ENCODE data around the gene MBP.

DNA sequence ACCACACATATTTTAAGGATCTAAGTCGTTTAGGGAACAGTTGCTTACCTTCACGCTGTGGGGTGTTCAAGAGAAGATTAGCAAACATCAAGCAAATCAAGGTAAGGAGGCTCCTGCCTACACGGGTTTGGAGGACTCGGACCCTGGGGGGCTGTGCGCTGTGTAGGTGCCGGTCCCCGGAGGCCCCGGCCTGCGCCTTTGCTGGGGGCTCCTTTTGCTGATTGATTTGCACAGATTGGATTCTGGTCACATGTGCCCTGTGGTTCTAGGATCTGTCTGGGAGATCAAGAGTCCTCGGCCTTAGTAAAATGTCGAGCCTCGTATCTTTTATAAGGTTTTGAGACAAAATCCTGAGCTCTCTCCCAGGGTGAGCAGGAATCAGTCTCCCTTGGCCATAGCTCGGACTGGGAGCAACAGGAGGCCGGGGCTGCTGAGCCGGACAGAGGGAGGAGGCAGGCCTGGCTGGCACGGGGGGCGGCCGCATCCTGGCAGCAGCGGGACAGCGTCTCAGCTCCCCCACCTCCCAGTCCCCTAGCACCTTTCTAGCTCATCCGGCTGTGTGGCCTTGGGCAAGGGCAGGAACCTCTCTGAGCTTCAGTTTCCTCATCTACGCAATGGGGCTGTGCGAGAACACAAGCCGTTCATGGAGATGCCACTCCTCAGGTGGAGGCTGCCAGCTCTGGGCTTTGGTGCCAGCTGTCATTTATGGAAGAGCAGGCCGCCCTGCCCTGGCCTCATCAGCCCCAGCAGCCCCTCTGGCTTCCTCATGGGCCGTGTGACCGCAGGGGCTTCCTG lies 147.2 kb downstream of the MBP start:
- no peak for TF ChIP-seq POLR2A (IDR thresholded peaks at IDR 0.05)
- TF ChIP-seq, protein P1, sequence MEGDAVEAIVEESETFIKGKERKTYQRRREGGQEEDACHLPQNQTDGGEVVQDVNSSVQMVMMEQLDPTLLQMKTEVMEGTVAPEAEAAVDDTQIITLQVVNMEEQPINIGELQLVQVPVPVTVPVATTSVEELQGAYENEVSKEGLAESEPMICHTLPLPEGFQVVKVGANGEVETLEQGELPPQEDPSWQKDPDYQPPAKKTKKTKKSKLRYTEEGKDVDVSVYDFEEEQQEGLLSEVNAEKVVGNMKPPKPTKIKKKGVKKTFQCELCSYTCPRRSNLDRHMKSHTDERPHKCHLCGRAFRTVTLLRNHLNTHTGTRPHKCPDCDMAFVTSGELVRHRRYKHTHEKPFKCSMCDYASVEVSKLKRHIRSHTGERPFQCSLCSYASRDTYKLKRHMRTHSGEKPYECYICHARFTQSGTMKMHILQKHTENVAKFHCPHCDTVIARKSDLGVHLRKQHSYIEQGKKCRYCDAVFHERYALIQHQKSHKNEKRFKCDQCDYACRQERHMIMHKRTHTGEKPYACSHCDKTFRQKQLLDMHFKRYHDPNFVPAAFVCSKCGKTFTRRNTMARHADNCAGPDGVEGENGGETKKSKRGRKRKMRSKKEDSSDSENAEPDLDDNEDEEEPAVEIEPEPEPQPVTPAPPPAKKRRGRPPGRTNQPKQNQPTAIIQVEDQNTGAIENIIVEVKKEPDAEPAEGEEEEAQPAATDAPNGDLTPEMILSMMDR (IDR thresholded peaks at IDR 0.05) = no peak
